GM12801 (cell line): ENCODE measurements around the gene KRTAP10-5.

Source experiments
- CTCF ChIP-seq: IDR thresholded peaks from one replicate; pipeline ENCODE4 v1.5.1; 2011; ENCODE audit warnings: control low read depth; ENCODE audit not compliant: insufficient read length; ENCODE audit errors: extremely low read depth

Gene KRTAP10-5

GRCh38 chr21:44568261-44568660, 12.1 kb downstream of the KRTAP10-5 start:
- TF ChIP-seq CTCF: no peak

- TF ChIP-seq CTCF: no peak
Observed at GRCh38 chr21:44567481-44568171, 12.8 kb downstream of the KRTAP10-5 start.

GRCh38 chr21:44566403-44566802, 14.0 kb downstream of the KRTAP10-5 start:
- TF ChIP-seq CTCF: no peak

GRCh38 chr21:44564886-44565598, 15.4 kb downstream of the KRTAP10-5 start:
- no peak for TF ChIP-seq CTCF

GRCh38 chr21:44564099-44564498, 16.3 kb downstream of the KRTAP10-5 start:
- no peak for TF ChIP-seq CTCF

- no peak for TF ChIP-seq CTCF
Observed at GRCh38 chr21:44558695-44559094, 21.7 kb downstream of the KRTAP10-5 start, which contains the start of gene KRTAP10-3. Gene KRTAP10-3, minus strand, starts transcription at chr21:44558795. Its CDS starts 80 bp downstream, at chr21:44558715.

- TF ChIP-seq CTCF: no peak
Observed at GRCh38 chr21:44557491-44558328, 22.7 kb downstream of the KRTAP10-5 start.
